Activated naive CD4-positive, alpha-beta T cell treated with Interleukin-2 at 50 U/mL for 16 hours (primary cell): ENCODE data around the gene ASTL.
"Not testable (repeated sequence)": the region's sequence is repeated elsewhere in the genome, so short reads cannot be mapped to it uniquely, and the experiment has no call there.

Experiments
- DNase-seq: peaks from one replicate; pipeline ENCODE4 v3.0.0-alpha.2; 2020

The ASTL gene

DNA sequence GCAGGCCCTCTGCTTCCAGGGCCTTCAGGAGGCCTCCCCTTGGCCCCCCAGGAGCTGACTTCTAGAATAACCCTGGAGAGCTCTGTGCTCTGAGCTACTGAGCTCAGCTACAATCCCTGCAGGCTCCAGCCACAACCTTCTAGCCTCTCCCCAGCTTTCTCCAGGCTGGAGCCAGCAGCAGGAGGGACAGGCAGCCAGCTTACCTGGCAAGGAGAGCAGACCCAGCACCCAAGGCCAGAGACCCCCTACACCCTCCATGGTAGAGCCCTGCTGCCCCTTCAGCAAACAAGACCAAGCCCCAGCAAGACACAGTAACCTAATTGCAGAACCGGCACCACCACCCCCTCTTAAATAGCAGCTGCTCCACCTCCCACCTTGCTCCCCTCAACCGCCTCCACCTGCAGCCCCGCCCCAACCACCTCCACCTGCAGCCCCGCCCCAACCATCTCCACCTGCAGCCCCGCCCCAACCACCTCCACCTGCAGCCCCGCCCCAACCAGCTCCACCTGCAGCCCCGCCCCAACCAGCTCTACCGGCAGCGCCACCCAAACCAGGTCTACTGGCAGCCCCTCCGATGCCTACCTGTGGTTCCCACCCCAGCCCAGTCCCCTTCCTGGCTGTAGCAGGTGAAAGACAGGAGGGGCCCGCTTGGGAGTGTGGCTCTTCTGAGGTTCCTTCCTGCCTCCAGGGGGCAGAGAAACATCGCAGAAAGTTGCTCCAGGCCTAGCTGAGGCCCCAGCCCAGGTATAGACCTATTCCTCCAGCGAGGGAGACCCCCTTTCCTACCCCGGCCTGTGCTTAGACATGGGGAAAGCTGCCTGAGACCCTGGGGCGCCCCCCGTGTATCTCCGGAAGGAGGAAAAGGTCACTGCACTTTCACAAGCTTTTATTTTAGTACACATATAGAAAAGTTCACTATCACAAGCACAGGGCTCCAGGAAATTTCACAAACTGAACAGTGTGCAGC is at the start of gene ASTL:
Gene ASTL, minus strand, starts transcription at position 324 of the 967 bp plus-strand sequence. Its CDS starts 66 bp downstream, at position 258.
- DNase-seq, result peak; percentile 65

DNA sequence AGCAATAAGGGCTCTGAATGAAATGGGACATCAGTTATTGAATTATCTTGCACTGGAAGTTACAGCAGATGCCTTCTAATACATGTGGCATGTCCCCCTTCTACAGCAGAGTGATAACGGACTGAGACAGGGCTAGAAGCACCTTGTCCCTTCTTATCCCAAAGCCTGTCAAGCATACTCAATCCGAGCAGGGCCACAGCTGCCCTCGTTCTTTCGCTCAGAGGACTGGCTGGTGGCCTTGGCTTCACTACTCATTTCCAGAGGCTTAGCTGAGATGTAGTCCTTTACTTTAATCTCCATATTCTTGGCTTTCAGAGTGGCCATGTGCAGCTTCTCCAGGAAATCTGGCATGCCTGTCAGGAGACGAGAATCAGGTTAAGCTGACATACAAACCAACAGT is 48.3 kb upstream of the ASTL start:
- DNase-seq, result no peak

DNA sequence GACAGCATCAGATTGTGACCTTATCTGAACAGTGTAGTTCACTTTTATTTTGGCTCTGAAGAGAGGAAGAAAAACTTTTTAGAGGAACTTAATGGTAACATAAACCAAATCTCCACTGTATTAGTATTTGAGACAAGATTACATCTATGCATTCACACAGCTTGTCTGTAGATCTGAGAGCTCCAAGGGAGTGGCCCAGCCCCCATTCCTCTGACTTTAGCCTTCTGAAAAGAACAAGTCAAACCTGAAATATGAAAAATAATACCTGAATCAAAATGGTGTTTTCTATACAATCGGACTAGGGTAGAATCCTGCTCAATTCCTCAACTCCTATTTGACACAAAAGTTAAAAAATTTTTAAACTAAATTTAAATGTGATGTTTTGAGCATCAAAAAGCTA is 47.2 kb upstream of the ASTL start:
- no peak for DNase-seq

DNA sequence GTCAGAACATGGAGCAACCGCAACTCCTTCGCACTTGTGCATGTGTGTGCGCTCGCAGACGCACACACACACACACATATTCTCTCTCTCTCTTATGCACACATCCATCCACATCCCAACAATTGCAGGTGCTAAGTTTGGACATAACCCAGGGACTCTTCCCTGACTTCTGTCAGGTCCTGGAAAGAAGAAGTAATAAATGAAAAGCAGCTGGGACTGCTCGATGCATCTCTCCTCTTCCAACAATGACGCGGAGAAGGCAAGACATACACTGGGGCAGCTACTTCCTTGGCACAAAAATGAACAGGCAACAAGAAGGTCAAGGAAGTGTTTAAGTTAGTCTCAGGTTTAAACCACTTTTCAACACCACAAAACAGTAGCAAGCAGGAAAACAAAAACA is 46.7 kb upstream of the ASTL start:
- no peak for DNase-seq

DNA sequence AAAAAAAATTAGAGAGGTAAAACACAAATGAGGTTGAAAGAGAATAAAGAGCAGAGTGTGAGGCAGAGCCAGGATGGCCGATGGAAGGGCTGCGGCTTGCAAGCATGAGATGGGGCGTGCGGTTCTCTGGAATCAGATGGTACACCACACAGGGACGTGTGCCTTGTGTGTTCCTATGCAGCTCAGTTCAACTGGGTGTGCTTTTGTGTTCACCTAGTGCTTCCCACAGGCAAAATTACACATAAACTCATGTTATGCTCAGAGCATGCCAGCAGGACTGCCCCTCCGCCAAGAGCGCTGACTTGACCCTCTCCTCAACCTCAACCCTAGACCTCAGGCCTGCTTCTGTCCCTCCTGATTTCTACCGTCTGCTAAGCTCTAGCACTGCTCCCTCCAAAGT is 45.9 kb upstream of the ASTL start:
- DNase-seq, result no peak

DNA sequence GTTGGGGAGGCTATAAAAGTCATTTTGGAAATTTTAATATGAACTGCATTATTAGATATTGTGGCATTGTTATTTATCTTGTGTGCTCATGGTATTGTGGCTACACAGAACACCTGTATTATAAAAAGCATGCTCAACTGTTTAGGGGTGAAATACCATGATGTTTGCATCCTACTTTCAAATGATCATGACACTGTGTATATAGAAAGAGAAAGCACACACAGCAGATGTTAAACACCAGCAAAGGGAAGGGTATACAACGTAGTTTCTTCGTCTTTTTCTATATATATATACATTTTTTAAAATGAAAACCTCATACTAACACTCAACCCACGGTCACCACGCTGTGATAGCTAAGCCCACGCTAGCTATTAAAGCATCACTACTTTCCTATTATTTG is 43.2 kb upstream of the ASTL start:
- DNase-seq, result no peak

DNA sequence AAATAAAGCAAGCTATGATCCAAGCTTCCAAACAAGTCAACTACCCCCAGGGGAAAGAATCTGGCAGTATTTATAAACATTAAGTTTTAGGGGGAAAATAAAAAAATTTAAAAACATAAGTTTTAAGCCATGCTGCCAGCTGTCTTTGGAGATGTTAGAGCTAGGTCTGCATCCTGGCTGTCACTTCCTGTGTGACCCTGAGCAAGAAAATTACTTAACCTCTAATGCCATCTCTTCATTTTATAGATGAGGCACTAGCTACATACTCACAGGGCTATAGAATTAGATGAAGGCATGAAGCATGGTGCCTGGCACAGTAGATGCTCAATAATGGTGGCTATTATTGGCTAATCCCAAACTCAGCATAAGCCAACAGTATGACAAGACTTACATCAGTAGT is 42.2 kb upstream of the ASTL start:
- DNase-seq, result no peak

DNA sequence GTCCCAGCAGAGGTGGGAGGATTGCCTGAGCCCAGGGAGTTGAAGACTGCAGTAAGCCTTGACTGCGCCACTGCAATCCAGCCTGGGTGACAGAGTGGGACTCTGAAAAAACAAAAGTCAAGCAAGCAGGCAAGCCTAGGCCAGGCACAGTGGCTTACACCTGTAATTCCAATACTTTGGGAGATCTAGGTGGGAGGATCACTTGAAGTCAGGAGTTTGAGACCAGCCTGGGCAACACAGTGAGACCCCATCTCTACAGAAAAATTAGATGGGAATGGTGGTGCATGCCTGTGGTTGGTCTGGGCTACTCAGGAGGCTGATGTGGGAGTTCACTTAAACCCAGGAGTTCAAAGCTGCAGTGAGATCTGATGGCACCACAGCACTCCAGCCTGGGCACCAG is 41.7 kb upstream of the ASTL start:
- no peak for DNase-seq

DNA sequence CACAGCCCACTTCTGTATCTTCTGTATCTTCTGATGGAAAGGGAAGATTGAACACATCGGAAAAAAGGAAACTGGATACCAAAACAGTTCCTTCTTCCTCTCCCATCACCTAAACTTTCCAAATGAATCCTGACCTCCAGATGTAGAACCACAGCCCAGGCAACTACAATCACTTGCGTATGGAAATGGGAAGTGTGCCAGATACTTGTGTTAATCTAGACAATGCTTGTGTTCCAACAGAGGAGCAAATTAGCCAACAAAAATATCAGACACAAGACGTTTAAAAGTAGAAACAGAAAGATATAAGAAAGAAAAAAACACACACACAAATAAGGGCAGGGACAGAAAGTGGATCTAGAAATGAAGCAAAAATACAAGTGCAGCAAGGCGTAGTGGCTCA is 38.4 kb upstream of the ASTL start:
- no peak for DNase-seq

DNA sequence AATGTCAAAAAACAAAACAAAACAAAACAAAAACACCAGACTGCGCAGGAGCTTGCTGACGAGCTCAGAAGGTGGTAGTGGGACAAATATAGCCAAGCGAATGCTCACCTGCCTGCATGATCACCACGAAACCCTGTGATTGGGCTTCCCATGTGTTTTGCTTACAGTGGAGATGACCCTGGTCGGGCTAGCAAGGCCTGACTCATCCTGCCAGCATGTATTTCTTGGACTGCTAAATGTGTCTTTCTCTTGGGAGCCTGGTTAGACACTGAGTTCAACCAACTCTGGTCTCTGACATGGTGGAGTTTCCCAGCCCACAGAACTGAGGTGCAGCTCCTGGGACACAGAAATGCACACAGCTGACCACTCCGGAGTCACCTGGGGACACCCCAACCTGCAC is 37.6 kb upstream of the ASTL start:
- DNase-seq, result no peak

DNA sequence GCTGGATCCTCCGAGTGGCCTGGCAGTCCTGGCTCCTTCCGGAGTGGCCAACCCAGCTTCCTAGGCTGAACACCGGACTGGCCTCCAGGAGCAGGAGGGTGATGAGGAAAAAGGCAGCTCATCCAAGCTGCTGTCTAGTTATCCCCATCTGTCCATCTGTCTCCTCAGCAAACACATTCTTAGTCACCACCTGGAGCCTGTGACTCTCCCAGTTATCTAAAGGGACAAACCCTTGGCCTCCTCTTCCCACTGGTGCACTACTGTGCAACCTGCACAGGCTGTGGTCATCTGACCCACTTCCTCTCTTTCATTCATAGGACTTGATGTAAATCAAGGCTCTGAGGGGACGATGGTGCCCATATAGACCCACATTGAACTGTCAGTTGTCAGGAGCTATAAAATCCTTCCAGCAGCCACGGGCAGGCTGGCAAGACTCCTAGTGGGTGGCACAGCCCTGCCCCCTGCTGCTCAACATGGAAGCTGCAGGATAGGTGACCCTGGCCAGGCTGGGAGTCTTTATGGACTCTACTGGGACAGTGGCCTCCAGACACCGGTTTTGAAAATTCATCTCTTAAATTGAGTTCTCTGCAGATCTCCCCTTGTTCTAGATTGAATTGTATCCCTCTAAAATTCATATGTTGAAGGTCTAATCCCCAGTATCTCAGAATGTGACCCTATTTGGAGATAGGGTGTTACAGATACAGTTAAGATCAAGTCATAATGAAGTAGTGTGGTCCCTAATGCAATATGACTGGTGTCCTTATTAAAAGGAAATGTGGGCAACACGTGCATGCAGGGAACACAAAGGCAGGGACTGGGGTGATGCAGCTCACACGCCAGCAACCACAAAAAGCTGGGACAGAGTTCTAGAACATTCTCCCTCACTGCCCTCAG is 36.2 kb upstream of the ASTL start:
- DNase-seq, result peak; percentile 87

DNA sequence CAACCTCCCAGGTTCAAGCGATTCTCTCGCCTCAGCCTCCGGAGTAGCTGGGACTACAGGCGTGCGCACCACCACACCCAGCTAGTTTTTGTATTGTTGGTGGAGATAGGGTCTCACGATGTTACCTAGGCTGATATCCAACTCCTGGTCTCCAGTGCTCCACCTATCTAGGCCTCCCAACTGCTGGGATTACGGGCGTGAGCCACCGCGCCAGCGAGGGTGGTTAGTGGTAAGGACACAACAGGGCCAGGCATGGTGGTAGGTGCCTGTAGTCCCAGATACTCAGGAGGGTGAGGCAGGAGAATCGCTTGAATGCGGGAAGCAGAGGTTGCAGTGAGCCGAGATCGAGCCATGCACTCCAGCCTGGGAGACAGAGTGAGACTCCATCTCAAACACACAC is 33.5 kb upstream of the ASTL start:
- DNase-seq, result no peak

DNA sequence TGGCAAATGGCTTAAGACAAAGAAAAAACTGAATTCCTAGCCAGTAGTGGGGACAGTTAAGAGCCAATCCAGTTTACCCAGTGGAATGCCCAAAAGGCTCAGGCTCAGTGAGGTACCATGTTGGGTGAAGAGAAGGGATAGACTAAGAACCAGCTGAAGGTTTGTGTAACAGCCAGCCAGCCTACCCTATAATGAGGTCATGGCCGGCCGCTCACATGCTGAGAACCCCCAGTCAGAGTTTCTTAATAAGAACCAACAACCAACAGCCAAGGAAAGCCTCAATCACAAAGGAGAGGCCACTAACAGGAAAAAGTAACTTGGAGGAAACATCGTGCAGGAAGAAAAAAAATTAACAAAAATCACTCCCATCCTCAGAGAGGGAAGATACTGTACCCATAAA is 32.3 kb upstream of the ASTL start:
- DNase-seq, result no peak

DNA sequence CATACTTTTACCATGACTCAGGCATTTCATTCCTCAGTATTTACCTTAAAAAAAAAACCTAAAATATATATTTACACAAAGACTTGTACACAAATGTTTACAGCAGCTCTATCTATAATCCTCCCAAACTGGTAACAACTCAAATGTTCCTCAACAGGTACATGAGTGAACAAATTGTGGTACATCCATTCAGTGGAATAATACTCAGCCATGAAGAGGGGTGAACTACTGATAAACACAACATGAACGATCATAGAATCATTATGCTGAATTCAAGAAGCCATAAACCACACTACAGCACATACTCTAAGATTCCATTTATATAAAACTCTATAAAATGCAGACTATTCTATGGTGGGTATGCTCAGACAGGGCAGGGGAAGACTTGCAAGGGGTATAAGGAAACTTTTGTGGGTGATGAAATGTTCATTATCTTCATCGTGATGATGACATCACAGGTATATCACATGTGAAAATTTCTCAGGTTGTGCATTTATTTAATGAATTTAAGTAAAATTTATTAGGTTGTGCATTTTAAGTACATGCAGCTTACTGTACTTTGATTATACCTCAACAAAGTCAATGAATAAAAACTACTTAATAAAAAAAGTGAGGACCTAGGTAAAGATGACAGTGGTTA is 31.7 kb upstream of the ASTL start:
- DNase-seq, result no peak

DNA sequence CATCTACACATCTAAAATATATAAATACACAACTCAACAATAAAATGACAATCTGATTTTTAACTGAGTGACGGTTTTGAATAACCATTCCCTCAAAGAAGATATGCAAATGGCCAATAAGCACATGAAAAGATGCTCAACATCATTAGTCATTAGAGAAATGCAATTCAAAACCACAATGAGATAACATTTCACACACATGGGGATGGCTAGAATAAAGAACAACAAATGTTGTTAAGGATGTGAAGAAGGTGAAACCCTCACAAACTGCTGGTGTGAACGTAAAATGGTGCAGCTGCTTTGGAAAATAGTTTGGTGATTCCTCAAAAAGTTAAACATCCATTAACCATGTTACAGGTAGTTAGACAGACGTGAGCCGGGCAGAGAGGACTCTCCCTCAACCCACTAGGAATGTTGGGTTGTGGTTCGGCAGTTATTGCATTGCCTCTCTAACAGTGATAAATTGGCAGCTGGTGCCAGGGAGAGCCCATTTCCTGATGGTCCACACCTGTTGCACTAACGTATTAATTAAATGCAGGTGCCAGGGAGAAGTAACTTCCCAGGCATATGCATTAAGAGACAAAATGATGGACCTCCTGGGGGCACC is 29.2 kb upstream of the ASTL start:
- DNase-seq, result no peak

DNA sequence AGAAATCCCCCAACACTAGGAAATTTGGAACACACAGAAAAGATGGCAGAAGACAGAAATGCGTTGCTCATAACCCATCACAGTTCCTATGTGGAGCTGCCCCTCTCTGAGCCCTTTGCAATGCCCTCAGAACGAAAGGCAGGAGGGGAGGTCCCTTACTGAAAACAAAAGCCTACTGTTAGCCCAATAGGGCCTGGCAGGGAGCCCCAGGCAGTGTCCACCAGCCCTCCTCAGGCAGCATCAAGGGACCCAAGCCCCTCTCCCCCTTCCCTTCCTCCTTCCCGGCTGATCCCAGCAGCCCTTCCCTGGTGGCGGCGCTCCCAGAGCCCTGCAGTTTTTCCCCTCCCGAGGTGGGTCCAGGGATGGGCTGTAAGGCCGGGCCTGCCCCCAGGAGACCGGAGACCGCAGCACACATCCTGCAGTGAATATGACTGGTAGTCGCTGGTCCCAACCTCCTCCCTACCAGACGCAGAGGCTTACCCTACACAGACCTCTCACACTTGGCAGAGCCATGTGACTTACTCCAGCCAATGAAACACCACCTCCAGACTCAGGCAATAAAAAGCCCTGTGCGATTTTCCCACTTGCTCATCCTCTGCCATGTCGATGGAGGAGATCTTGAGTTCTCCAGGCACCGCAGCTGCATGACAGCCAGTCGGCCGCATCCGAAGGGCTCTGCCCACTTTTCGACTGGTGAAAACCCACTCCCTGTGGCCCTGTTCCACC is 26.3 kb upstream of the ASTL start:
- peak; percentile 63 for DNase-seq

DNA sequence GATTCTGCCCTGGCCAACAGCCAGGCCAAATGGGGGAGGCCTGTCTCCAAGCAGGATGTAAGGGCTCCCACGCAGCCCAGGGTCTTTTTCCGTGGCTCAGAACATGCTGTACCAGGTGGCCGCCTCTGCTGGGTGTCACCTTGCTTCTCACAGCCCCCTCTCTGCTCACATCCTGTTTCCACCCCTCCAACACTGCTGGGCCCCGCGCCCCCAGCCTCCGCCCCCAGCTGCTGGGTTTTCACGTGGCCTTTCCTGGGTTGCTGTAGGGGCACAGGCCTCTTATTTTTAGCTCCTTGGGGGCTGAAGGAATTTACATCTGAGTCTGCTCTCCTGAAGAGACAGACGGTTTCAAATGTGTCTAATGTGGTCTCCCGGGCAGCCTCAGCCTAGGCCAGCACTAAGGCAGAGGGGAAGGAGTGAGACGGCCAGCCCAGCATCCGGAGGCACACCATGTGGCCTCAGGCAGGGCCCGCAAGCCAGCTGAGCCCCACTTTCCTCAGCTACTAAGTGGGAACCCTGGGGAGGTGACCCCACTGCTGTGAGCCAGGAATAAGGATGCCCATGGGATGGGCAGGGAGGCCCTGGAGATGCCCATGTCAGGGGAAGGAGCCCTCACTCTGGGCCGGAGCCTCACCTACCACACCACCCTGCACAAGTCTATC is 25.6 kb upstream of the ASTL start:
- peak; percentile 83 for DNase-seq

DNA sequence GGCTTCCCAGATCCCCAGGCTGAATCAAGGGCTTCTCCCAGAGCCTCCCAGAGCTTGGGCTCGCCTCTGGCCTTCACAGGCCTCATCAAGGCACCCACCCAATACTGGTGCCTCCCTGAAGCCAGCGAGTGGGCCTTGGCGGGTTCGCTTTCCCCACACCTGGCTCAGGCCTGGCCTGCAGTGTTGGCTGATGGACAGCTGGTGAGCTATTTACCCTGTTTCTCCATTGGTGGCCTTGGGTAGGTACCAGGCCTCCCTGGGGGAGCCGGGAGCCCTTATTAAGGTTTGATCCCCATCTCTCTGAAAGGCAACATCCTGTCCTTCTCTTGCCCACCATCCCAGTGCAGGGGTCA is 25.1 kb upstream of the ASTL start:
- no peak for DNase-seq

DNA sequence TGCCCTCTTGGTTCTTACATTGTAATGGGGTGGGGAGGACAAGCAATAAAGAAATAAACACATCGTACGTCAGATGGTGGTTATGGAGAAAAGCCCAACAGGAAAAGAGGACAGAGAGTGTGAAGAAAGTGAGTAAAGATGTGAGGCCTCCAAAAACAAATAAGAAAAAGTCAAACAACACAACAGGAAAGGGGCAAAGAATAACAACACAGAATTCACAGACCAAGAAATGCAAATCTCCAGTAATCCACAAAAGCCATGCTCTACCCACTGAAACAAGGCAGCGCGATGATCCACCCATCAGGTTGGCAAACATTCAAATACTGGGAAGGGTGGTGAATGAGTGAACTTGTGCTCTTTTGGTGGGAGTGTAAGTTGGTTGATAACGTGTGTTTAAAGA is 23.6 kb upstream of the ASTL start:
- DNase-seq, result no peak

DNA sequence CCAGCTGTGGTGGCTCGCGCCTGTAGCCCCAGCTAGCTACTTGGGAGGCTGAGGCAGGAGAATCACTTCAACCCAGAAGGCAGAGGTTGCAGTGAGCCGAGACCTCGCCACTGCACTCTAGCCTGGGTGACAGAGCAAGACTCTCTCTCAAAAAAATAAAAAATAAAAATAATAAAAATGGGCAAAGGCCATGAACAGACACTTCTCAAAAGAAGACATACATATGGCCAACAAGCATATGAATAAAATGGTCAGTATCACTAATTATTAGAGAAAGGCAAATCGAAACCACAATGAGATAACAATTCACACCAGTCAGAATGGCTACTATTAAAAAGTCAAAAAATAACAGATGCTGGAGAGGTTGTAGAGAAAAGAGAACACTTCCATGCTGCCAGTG is 22.1 kb upstream of the ASTL start:
- not testable (repeated sequence) for DNase-seq

DNA sequence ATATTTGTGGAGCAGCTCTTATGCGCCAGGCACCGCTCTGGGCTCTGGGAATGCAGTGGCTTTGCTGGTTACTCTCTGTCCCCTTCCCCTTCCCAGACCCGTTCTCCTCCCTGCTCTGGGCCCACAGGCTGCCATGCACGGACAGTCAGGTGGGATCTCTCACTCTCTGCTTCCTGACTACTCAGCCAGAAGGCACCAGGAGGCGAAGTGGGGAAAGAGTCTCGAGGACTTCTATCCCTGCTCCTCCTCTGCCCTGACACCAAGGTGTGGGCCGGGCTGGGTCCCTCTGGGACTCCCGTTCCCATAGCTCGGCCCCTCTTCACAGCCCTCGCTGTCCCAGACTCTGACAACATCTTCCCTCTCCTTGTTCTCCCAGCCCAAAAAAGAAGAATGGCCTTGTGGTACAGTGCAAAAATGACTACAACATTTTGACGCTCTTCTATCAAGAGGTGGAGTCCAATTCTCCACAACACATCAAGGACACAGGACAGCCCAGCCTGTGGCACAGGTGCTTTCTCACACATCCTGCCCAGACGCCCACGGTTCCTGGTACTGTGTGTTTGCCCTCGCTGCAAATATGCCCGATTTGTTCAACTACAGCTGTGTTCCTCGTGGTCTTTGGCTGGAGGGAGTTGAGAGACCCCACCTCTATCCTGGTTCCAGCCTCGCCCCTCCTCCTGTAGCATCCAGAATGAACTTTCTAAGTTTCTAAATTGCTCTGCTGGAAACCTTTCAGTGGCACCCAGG is 21.0 kb upstream of the ASTL start:
- peak; percentile 56 for DNase-seq
